ENCODE measurements around the gene EFHD2. TPM values are rescaled to one million over a fixed set of nuclear protein-coding genes. Genes with fewer than 3 reads are reported as not detected.

EFHD2 gene
- total RNA-seq, 1 experiment from 2014 or later = 69.7 TPM

DNA sequence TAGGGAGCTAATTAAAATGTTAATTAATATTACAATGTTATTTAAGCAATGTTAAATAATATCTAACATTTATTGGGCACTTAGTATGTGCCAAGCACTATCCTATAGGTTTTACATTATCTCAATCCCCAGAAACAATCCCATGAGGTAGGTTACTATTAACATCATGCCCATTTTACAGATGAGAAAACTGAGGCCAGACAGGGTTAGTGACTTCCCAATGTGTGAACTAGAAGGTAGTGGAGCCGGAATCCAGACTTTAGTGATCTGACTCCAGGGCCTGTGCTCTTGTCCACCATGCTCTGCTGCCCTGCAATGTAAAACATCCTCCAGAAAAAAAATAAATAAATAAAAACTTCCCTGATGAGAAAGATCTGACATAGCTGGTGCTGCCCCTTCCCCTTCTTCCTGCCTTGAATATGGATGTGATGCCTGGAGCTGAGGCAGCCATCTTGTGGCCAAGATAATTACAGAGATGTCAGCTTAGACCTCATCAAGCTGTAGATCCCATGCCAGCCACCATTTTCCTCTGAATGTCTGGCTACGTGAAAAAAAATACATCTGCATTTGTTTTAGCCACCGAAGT, 39.3 kb downstream of the EFHD2 start:
- CTCF ChIA-PET = interaction anchor here (1.2 kb wide), 1 partner anchor 16 kb away, joined by 3 read pairs; no protein-coding TSS in a partner anchor
- Histone ChIP-seq H3K9ac (ENCODE audit: low read length) (no peak overlapping the region), H4K20me1 (ENCODE audit: insufficient read depth) (no peaks in the 10 kb centered on the region), H2AFZ (ENCODE audit: low read depth, low read length, poor library complexity, severe bottlenecking) (no peak overlapping the region), H3K9me2 (ENCODE audit: insufficient read depth) (no peaks in the 10 kb centered on the region), H3K4me3 (replicated peaks in 1 of 2; ENCODE audit: low read depth in 1 of 2, low read length in 2 of 2) (no peak overlapping the region), H3K36me3 (ENCODE audit: control insufficient read depth in 1 of 2, insufficient read depth in 2 of 2, low read length in 2 of 2) (no peaks in the 10 kb centered on the region), H3K79me2 (ENCODE audit: insufficient read depth, low read length) (no peaks in the 10 kb centered on the region), H3K4me1 (ENCODE audit: control insufficient read depth in 1 of 2, insufficient read depth in 2 of 2, low read length in 2 of 2) (no peaks in the 10 kb centered on the region), H3K27ac (ENCODE audit: low read depth, low read length) (no peak overlapping the region), H3K27me3 (ENCODE audit: insufficient read depth, low read length) (no peaks in the 10 kb centered on the region), H3K9me3 (ENCODE audit: control insufficient read depth in 1 of 2, insufficient read depth in 1 of 2, low read depth in 1 of 2, low read length in 2 of 2) (peaks cover 0 to 3% of the 10 kb centered on the region in 2 experiments; a peak in 1 of 4 replicates), H3K4me2 (ENCODE audit: low read length) (no peak overlapping the region)
- ATAC-seq (no peak), DNase-seq (ENCODE audit: low read depth, low spot score) (no peak)
- POLR2A ChIA-PET = no interaction called here
- TF ChIP-seq RAD21 (IDR thresholded peaks at IDR 0.05; ENCODE audit: low read depth) = no peak
- TF ChIP-seq CEBPB (IDR thresholded peaks at IDR 0.05; ENCODE audit: low read depth) = no peak
- TF ChIP-seq EZH2 (IDR thresholded peaks at IDR 0.05) = no peak
- TF ChIP-seq, protein P1, sequence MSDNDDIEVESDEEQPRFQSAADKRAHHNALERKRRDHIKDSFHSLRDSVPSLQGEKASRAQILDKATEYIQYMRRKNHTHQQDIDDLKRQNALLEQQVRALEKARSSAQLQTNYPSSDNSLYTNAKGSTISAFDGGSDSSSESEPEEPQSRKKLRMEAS (IDR thresholded peaks at IDR 0.05) = no peak
- TF ChIP-seq, protein P2, sequence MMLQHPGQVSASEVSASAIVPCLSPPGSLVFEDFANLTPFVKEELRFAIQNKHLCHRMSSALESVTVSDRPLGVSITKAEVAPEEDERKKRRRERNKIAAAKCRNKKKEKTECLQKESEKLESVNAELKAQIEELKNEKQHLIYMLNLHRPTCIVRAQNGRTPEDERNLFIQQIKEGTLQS (IDR thresholded peaks at IDR 0.05) = no peak
- TF ChIP-seq, protein P3, sequence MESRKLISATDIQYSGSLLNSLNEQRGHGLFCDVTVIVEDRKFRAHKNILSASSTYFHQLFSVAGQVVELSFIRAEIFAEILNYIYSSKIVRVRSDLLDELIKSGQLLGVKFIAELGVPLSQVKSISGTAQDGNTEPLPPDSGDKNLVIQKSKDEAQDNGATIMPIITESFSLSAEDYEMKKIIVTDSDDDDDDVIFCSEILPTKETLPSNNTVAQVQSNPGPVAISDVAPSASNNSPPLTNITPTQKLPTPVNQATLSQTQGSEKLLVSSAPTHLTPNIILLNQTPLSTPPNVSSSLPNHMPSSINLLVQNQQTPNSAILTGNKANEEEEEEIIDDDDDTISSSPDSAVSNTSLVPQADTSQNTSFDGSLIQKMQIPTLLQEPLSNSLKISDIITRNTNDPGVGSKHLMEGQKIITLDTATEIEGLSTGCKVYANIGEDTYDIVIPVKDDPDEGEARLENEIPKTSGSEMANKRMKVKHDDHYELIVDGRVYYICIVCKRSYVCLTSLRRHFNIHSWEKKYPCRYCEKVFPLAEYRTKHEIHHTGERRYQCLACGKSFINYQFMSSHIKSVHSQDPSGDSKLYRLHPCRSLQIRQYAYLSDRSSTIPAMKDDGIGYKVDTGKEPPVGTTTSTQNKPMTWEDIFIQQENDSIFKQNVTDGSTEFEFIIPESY (IDR thresholded peaks at IDR 0.05; ENCODE audit: extremely low read depth, insufficient replicate concordance, low read length) = no peak
- TF ChIP-seq JUND (IDR thresholded peaks at IDR 0.05) = no peak
- TF ChIP-seq CBX3 (IDR thresholded peaks at IDR 0.05; ENCODE audit: low read depth) = no peak
- TF ChIP-seq, protein P4, sequence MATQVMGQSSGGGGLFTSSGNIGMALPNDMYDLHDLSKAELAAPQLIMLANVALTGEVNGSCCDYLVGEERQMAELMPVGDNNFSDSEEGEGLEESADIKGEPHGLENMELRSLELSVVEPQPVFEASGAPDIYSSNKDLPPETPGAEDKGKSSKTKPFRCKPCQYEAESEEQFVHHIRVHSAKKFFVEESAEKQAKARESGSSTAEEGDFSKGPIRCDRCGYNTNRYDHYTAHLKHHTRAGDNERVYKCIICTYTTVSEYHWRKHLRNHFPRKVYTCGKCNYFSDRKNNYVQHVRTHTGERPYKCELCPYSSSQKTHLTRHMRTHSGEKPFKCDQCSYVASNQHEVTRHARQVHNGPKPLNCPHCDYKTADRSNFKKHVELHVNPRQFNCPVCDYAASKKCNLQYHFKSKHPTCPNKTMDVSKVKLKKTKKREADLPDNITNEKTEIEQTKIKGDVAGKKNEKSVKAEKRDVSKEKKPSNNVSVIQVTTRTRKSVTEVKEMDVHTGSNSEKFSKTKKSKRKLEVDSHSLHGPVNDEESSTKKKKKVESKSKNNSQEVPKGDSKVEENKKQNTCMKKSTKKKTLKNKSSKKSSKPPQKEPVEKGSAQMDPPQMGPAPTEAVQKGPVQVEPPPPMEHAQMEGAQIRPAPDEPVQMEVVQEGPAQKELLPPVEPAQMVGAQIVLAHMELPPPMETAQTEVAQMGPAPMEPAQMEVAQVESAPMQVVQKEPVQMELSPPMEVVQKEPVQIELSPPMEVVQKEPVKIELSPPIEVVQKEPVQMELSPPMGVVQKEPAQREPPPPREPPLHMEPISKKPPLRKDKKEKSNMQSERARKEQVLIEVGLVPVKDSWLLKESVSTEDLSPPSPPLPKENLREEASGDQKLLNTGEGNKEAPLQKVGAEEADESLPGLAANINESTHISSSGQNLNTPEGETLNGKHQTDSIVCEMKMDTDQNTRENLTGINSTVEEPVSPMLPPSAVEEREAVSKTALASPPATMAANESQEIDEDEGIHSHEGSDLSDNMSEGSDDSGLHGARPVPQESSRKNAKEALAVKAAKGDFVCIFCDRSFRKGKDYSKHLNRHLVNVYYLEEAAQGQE (IDR thresholded peaks at IDR 0.05; ENCODE audit: low read depth) = no peak
- TF ChIP-seq, protein P5, sequence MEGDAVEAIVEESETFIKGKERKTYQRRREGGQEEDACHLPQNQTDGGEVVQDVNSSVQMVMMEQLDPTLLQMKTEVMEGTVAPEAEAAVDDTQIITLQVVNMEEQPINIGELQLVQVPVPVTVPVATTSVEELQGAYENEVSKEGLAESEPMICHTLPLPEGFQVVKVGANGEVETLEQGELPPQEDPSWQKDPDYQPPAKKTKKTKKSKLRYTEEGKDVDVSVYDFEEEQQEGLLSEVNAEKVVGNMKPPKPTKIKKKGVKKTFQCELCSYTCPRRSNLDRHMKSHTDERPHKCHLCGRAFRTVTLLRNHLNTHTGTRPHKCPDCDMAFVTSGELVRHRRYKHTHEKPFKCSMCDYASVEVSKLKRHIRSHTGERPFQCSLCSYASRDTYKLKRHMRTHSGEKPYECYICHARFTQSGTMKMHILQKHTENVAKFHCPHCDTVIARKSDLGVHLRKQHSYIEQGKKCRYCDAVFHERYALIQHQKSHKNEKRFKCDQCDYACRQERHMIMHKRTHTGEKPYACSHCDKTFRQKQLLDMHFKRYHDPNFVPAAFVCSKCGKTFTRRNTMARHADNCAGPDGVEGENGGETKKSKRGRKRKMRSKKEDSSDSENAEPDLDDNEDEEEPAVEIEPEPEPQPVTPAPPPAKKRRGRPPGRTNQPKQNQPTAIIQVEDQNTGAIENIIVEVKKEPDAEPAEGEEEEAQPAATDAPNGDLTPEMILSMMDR (IDR thresholded peaks at IDR 0.05 in 2 of 3, conservative IDR thresholded peaks at IDR 0.05 in 1 of 3; ENCODE audit: borderline replicate concordance in 1 of 3, insufficient read depth in 1 of 3, low read depth in 2 of 3, low read length in 2 of 3) = no peak
- TF ChIP-seq TCF7L2 (IDR thresholded peaks at IDR 0.05; ENCODE audit: borderline replicate concordance, extremely low read depth, insufficient read depth, insufficient read length) = no peak
- no peak for TF ChIP-seq ELF1 (IDR thresholded peaks at IDR 0.05; ENCODE audit: borderline replicate concordance, low read depth)
- no peak for TF ChIP-seq POLR2AphosphoS5 (IDR thresholded peaks at IDR 0.05; ENCODE audit: low read depth, low read length)
- no peak for TF ChIP-seq ZFX (IDR thresholded peaks at IDR 0.05)
- TF ChIP-seq SRF (IDR thresholded peaks at IDR 0.05; ENCODE audit: low read depth) = no peak
- TF ChIP-seq SP1 (IDR thresholded peaks at IDR 0.05; ENCODE audit: low read depth) = no peak
- TF ChIP-seq EGR1 (IDR thresholded peaks at IDR 0.05; ENCODE audit: low read depth) = no peak
- TF ChIP-seq FOSL1 (IDR thresholded peaks at IDR 0.05; ENCODE audit: low read depth) = no peak
- no peak for TF ChIP-seq POLR2A (IDR thresholded peaks at IDR 0.05; ENCODE audit: borderline replicate concordance, extremely low read depth, insufficient read depth, insufficient read length)
- TF ChIP-seq SIN3A (IDR thresholded peaks at IDR 0.05; ENCODE audit: low read depth) = no peak
- intact Hi-C loops (cut with micrococcal nuclease) = no loop called here
- RAD21 ChIA-PET (ENCODE audit: low non-redundant PET in 1 of 2, low total read pairs in 2 of 2, uncharacterized antibody in 2 of 2, unreplicated experiment in 2 of 2) = no interaction called here
- no TSS peak for BruUV-seq (replicated peaks)

All from HCT116 (cell line).